ENCODE measurements around the gene CDK9.

GRCh38 chr9:127773981-127774380 is 11.9 kb upstream of the CDK9 start:
- no peak for TF ChIP-seq POLR2AphosphoS5 (IDR thresholded peaks at IDR 0.05; ENCODE audit: low read depth, low read length)
- TF ChIP-seq SIN3A (IDR thresholded peaks at IDR 0.05; ENCODE audit: borderline replicate concordance, insufficient read depth, low read length): no peak
- TF ChIP-seq TAF1 (IDR thresholded peaks at IDR 0.05; ENCODE audit: borderline replicate concordance, insufficient read depth, low read length): no peak
- no peak for TF ChIP-seq REST (IDR thresholded peaks at IDR 0.05; ENCODE audit: insufficient read depth in 1 of 2, low read depth in 2 of 2, low read length in 2 of 2)
- TF ChIP-seq FOXP2 (optimal IDR thresholded peaks at IDR 0.05; ENCODE audit: borderline replicate concordance, extremely low read depth, extremely low read length, insufficient read depth): no peak

All from PFSK-1 (cell line).